Immature natural killer cell (primary cell): ENCODE results near the gene POLDIP3. TPM values are rescaled to one million over a fixed set of nuclear protein-coding genes. Genes with fewer than 3 reads are reported as not detected.
A peak's percentile ranks its signal among the peaks of the same experiment; 100 is the strongest.

ENCODE experiments used
- DNase-seq, 3 donors: peaks; one replicate each; pipeline ENCODE4 v3.0.0; 2022; ENCODE audit warnings: mixed read lengths in 1 of 3
- H3K27ac Mint-ChIP-seq, 6 donors: one replicate each; pipeline ENCODE4 v1.8.0; 2020; ENCODE audit warnings: mixed read lengths in 6 of 6, mild to moderate bottlenecking in 5 of 6, inconsistent platforms in 4 of 6, moderate library complexity in 3 of 6
- H3K27me3 Mint-ChIP-seq, 3 donors: one replicate each; pipeline ENCODE4 v1.8.0; 2020 to 2021; ENCODE audit warnings: low read depth in 3 of 3, mild to moderate bottlenecking in 3 of 3, mixed read lengths in 3 of 3, moderate library complexity in 3 of 3, inconsistent platforms in 1 of 3
- H3K36me3 Mint-ChIP-seq, 3 donors: one replicate each; pipeline ENCODE4 v1.8.0; 2020; ENCODE audit warnings: mixed read lengths in 3 of 3, inconsistent platforms in 2 of 3, mild to moderate bottlenecking in 2 of 3
- H3K4me1 Mint-ChIP-seq, 2 donors: one replicate each; pipeline ENCODE4 v1.8.0; 2020; ENCODE audit warnings: inconsistent platforms in 2 of 2, mild to moderate bottlenecking in 2 of 2, mixed read lengths in 2 of 2, moderate library complexity in 1 of 2
- H3K4me3 Mint-ChIP-seq, 5 donors: one replicate each; pipeline ENCODE4 v1.8.0; 2020; ENCODE audit warnings: mild to moderate bottlenecking in 5 of 5, mixed read lengths in 5 of 5, inconsistent platforms in 3 of 5, moderate library complexity in 3 of 5
- H3K9me3 Mint-ChIP-seq, 6 donors: one replicate each; pipeline ENCODE4 v1.8.0; 2020; ENCODE audit warnings: mild to moderate bottlenecking in 6 of 6, mixed read lengths in 6 of 6, inconsistent platforms in 4 of 6, moderate library complexity in 3 of 6
- polyA plus RNA-seq, 3 donors: library from polyadenylated mRNA; unstranded; fragments of 300-500 nt; fragmentation: Illumina TruSeq; gene quantifications; one replicate each; pipeline ENCODE4 v1.2.3, GENCODE V29; 2021

The POLDIP3 gene
- polyA plus RNA-seq, 3 donors from 2014 or later = 54.4 to 77.2 (median 73.6) TPM

- peak overlapping the region in 3 of 5 donors; percentile 13 to 100 (median 97) for H3K4me3 Mint-ChIP-seq
- no peaks in the 10 kb centered on the region for H3K36me3 Mint-ChIP-seq
- no peaks in the 10 kb centered on the region for H3K9me3 Mint-ChIP-seq
- H3K27me3 Mint-ChIP-seq = peaks cover 5 to 20% (median 9%) of the 10 kb centered on the region in 3 donors
- H3K4me1 Mint-ChIP-seq = peaks cover 43% of the 10 kb centered on the region in 2 donors
- DNase-seq = no peak
- peak overlapping the region in 4 of 6 donors; percentile 17 to 99 (median 56) for H3K27ac Mint-ChIP-seq
Observed at GRCh38 chr22:42646569-42647525, 32.2 kb upstream of the POLDIP3 start.

GRCh38 chr22:42645938-42646568, 31.4 kb upstream of the POLDIP3 start:
- Mint-ChIP-seq H3K4me3 (peak overlapping the region in 2 of 5 donors; percentile 10), H3K4me1 (peaks cover 43 to 47% of the 10 kb centered on the region in 2 donors), H3K36me3 (no peaks in the 10 kb centered on the region), H3K9me3 (no peaks in the 10 kb centered on the region), H3K27ac (peak overlapping the region in 1 of 6 donors; percentile 60), H3K27me3 (peaks cover 5 to 17% (median 8%) of the 10 kb centered on the region in 3 donors)
- no peak for DNase-seq

- Mint-ChIP-seq H3K27ac (peak overlapping the region in 2 of 6 donors; percentile 16 to 61), H3K4me1 (peaks cover 47 to 48% of the 10 kb centered on the region in 2 donors), H3K27me3 (peaks cover 5 to 13% (median 5%) of the 10 kb centered on the region in 3 donors), H3K36me3 (no peaks in the 10 kb centered on the region), H3K9me3 (no peaks in the 10 kb centered on the region), H3K4me3 (peak overlapping the region in 1 of 5 donors; percentile 10)
- DNase-seq = no peak
Observed at GRCh38 chr22:42645341-42645937, 30.8 kb upstream of the POLDIP3 start.

- no peaks in the 10 kb centered on the region for H3K9me3 Mint-ChIP-seq
- H3K4me3 Mint-ChIP-seq = no peak overlapping the region
- H3K27me3 Mint-ChIP-seq = peaks cover 4 to 10% (median 5%) of the 10 kb centered on the region in 3 donors
- no peak for DNase-seq
- H3K27ac Mint-ChIP-seq = peak overlapping the region in 4 of 6 donors; percentile 0 to 61 (median 6)
- no peaks in the 10 kb centered on the region for H3K36me3 Mint-ChIP-seq
- peaks cover 47 to 50% of the 10 kb centered on the region in 2 donors for H3K4me1 Mint-ChIP-seq
Observed at GRCh38 chr22:42644422-42645340, 30.0 kb upstream of the POLDIP3 start.

- no peaks in the 10 kb centered on the region for H3K9me3 Mint-ChIP-seq
- no peak overlapping the region for H3K4me3 Mint-ChIP-seq
- no peaks in the 10 kb centered on the region for H3K36me3 Mint-ChIP-seq
- DNase-seq = no peak
- peaks cover 4 to 9% (median 5%) of the 10 kb centered on the region in 3 donors for H3K27me3 Mint-ChIP-seq
- peak overlapping the region in 2 of 6 donors; percentile 0 to 1 for H3K27ac Mint-ChIP-seq
- H3K4me1 Mint-ChIP-seq = peaks cover 45 to 48% of the 10 kb centered on the region in 2 donors
Observed at GRCh38 chr22:42643634-42644421, 29.1 kb upstream of the POLDIP3 start.

- H3K4me1 Mint-ChIP-seq = peaks cover 37 to 41% of the 10 kb centered on the region in 2 donors
- peak overlapping the region in 1 of 6 donors; percentile 31 for H3K27ac Mint-ChIP-seq
- no peak for DNase-seq
- no peaks in the 10 kb centered on the region for H3K9me3 Mint-ChIP-seq
- no peak overlapping the region for H3K4me3 Mint-ChIP-seq
- no peaks in the 10 kb centered on the region for H3K36me3 Mint-ChIP-seq
- peaks cover 0 to 3% (median 0%) of the 10 kb centered on the region in 3 donors for H3K27me3 Mint-ChIP-seq
Observed at GRCh38 chr22:42642806-42643633, 28.3 kb upstream of the POLDIP3 start.

- no peak for DNase-seq
- no peaks in the 10 kb centered on the region for H3K9me3 Mint-ChIP-seq
- H3K4me3 Mint-ChIP-seq = no peak overlapping the region
- peaks cover 0 to 4% (median 0%) of the 10 kb centered on the region in 3 donors for H3K36me3 Mint-ChIP-seq
- H3K4me1 Mint-ChIP-seq = peaks cover 27 to 34% of the 10 kb centered on the region in 2 donors
- no peak overlapping the region for H3K27ac Mint-ChIP-seq
- peaks cover 0 to 3% (median 0%) of the 10 kb centered on the region in 3 donors for H3K27me3 Mint-ChIP-seq
Observed at GRCh38 chr22:42641801-42642413, 27.2 kb upstream of the POLDIP3 start.

GRCh38 chr22:42639541-42640241, 25.0 kb upstream of the POLDIP3 start:
- H3K4me1 Mint-ChIP-seq = peaks cover 17 to 19% of the 10 kb centered on the region in 2 donors
- no peak overlapping the region for H3K27ac Mint-ChIP-seq
- no peaks in the 10 kb centered on the region for H3K9me3 Mint-ChIP-seq
- H3K4me3 Mint-ChIP-seq = no peak overlapping the region
- peaks cover 0 to 4% (median 0%) of the 10 kb centered on the region in 3 donors for H3K36me3 Mint-ChIP-seq
- no peak for DNase-seq
- H3K27me3 Mint-ChIP-seq = peaks cover 0 to 3% (median 0%) of the 10 kb centered on the region in 3 donors

- no peak overlapping the region for H3K27ac Mint-ChIP-seq
Observed at GRCh38 chr22:42637555-42637954, 22.9 kb upstream of the POLDIP3 start.

GRCh38 chr22:42636506-42636905, 21.8 kb upstream of the POLDIP3 start:
- H3K36me3 Mint-ChIP-seq = peaks cover 0 to 4% (median 3%) of the 10 kb centered on the region in 3 donors
- H3K4me3 Mint-ChIP-seq = no peak overlapping the region
- no peak for DNase-seq
- H3K4me1 Mint-ChIP-seq = peaks cover 6% of the 10 kb centered on the region in 2 donors
- H3K27ac Mint-ChIP-seq = no peak overlapping the region
- no peaks in the 10 kb centered on the region for H3K9me3 Mint-ChIP-seq
- peaks cover 0 to 3% (median 0%) of the 10 kb centered on the region in 3 donors for H3K27me3 Mint-ChIP-seq

More at GRCh38 chr22:42637555-42637954, 22.9 kb upstream of the POLDIP3 start:
- DNase-seq = no peak
- H3K4me1 Mint-ChIP-seq = peaks cover 6 to 8% of the 10 kb centered on the region in 2 donors
- H3K27me3 Mint-ChIP-seq = peaks cover 0 to 3% (median 0%) of the 10 kb centered on the region in 3 donors
- no peaks in the 10 kb centered on the region for H3K9me3 Mint-ChIP-seq
- no peak overlapping the region for H3K4me3 Mint-ChIP-seq
- H3K36me3 Mint-ChIP-seq = peaks cover 0 to 4% (median 0%) of the 10 kb centered on the region in 3 donors

- no peak for DNase-seq
- H3K36me3 Mint-ChIP-seq = peaks cover 0 to 4% (median 3%) of the 10 kb centered on the region in 3 donors
- H3K4me1 Mint-ChIP-seq = peaks cover 3 to 5% of the 10 kb centered on the region in 2 donors
- H3K27me3 Mint-ChIP-seq = peaks cover 0 to 3% (median 0%) of the 10 kb centered on the region in 3 donors
- no peaks in the 10 kb centered on the region for H3K9me3 Mint-ChIP-seq
- no peak overlapping the region for H3K4me3 Mint-ChIP-seq
- no peak overlapping the region for H3K27ac Mint-ChIP-seq
Observed at GRCh38 chr22:42635531-42635930, 20.8 kb upstream of the POLDIP3 start.
